ENCODE results near the gene FN1.

DNA sequence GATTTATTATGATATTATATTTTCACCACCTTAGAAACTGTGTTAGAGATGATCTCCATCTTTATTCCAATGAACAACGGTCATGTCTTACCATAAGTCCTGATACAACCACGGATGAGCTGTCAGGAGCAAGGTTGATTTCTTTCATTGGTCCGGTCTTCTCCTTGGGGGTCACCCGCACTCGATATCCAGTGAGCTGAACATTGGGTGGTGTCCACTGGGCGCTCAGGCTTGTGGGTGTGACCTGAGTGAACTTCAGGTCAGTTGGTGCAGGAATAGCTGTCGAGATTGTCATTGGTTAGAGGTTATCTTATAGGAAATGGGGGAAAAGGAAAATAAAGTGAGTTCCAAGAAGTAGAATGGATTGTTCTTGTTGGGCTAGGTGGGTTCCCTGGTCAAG is 56.8 kb downstream of the FN1 start:
- TF ChIP-seq, protein P1, sequence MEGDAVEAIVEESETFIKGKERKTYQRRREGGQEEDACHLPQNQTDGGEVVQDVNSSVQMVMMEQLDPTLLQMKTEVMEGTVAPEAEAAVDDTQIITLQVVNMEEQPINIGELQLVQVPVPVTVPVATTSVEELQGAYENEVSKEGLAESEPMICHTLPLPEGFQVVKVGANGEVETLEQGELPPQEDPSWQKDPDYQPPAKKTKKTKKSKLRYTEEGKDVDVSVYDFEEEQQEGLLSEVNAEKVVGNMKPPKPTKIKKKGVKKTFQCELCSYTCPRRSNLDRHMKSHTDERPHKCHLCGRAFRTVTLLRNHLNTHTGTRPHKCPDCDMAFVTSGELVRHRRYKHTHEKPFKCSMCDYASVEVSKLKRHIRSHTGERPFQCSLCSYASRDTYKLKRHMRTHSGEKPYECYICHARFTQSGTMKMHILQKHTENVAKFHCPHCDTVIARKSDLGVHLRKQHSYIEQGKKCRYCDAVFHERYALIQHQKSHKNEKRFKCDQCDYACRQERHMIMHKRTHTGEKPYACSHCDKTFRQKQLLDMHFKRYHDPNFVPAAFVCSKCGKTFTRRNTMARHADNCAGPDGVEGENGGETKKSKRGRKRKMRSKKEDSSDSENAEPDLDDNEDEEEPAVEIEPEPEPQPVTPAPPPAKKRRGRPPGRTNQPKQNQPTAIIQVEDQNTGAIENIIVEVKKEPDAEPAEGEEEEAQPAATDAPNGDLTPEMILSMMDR (conservative IDR thresholded peaks at IDR 0.05; ENCODE audit: low read length), result no peak
- no peak for TF ChIP-seq EZH2phosphoT487 (IDR thresholded peaks at IDR 0.05; ENCODE audit: borderline replicate concordance)
